ENCODE measurements around the gene RAB8A.

Gene RAB8A

GRCh38 chr19:16134510-16134909, 22.8 kb downstream of the RAB8A start:
- Histone ChIP-seq H3K36me3 (peaks cover 35 to 51% (median 45%) of the 10 kb centered on the region in 3 donors), H3K4me3 (no peak overlapping the region), H3K9me3 (no peaks in the 10 kb centered on the region), H3K27ac (no peak overlapping the region), H3K4me1 (no peaks in the 10 kb centered on the region), H3K27me3 (no peaks in the 10 kb centered on the region)
- TF ChIP-seq, protein P1, sequence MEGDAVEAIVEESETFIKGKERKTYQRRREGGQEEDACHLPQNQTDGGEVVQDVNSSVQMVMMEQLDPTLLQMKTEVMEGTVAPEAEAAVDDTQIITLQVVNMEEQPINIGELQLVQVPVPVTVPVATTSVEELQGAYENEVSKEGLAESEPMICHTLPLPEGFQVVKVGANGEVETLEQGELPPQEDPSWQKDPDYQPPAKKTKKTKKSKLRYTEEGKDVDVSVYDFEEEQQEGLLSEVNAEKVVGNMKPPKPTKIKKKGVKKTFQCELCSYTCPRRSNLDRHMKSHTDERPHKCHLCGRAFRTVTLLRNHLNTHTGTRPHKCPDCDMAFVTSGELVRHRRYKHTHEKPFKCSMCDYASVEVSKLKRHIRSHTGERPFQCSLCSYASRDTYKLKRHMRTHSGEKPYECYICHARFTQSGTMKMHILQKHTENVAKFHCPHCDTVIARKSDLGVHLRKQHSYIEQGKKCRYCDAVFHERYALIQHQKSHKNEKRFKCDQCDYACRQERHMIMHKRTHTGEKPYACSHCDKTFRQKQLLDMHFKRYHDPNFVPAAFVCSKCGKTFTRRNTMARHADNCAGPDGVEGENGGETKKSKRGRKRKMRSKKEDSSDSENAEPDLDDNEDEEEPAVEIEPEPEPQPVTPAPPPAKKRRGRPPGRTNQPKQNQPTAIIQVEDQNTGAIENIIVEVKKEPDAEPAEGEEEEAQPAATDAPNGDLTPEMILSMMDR (IDR thresholded peaks at IDR 0.05): no peak
- no peak for DNase-seq
- intact Hi-C loops (cut with DNase I; ENCODE audit: low total_unique reads): no loop called here

GRCh38 chr19:16135430-16136127, 23.9 kb downstream of the RAB8A start:
- TF ChIP-seq, protein P1 (IDR thresholded peaks at IDR 0.05): no peak
- intact Hi-C loops (cut with DNase I; ENCODE audit: low total_unique reads): no loop called here
- no peaks in the 10 kb centered on the region for H3K27me3 ChIP-seq
- no peak for DNase-seq
- H3K36me3 ChIP-seq: peaks cover 30 to 40% (median 34%) of the 10 kb centered on the region in 3 donors
- H3K9me3 ChIP-seq: no peaks in the 10 kb centered on the region
- H3K27ac ChIP-seq: no peak overlapping the region
- H3K4me3 ChIP-seq: no peak overlapping the region
- H3K4me1 ChIP-seq: no peaks in the 10 kb centered on the region

- H3K27me3 ChIP-seq: no peaks in the 10 kb centered on the region
- H3K4me1 ChIP-seq: no peaks in the 10 kb centered on the region
- intact Hi-C loops (cut with DNase I; ENCODE audit: low total_unique reads): no loop called here
- H3K27ac ChIP-seq: no peak overlapping the region
- TF ChIP-seq, protein P1 (IDR thresholded peaks at IDR 0.05): no peak
- no peaks in the 10 kb centered on the region for H3K9me3 ChIP-seq
- H3K36me3 ChIP-seq: peaks cover 23 to 33% (median 26%) of the 10 kb centered on the region in 3 donors
- no peak for DNase-seq
- no peak overlapping the region for H3K4me3 ChIP-seq
Measured at GRCh38 chr19:16136185-16136999, 24.7 kb downstream of the RAB8A start.

- intact Hi-C loops (cut with DNase I; ENCODE audit: low total_unique reads): no loop called here
- no peaks in the 10 kb centered on the region for H3K4me1 ChIP-seq
- TF ChIP-seq, protein P1 (IDR thresholded peaks at IDR 0.05): no peak
- H3K36me3 ChIP-seq: no peaks in the 10 kb centered on the region
- no peak for DNase-seq
- H3K4me3 ChIP-seq: no peak overlapping the region
- peaks cover 0 to 12% of the 10 kb centered on the region in 2 donors for H3K27me3 ChIP-seq
- no peak overlapping the region for H3K27ac ChIP-seq
- no peaks in the 10 kb centered on the region for H3K9me3 ChIP-seq
Measured at GRCh38 chr19:16139752-16140151, 28.1 kb downstream of the RAB8A start.

- Histone ChIP-seq H3K27me3 (peaks cover 0 to 15% of the 10 kb centered on the region in 2 donors), H3K9me3 (no peaks in the 10 kb centered on the region), H3K36me3 (no peaks in the 10 kb centered on the region), H3K4me1 (no peaks in the 10 kb centered on the region), H3K4me3 (no peak overlapping the region), H3K27ac (no peak overlapping the region)
- intact Hi-C loops (cut with DNase I; ENCODE audit: low total_unique reads): no loop called here
- TF ChIP-seq, protein P1 (IDR thresholded peaks at IDR 0.05): no peak
- DNase-seq: no peak
Measured at GRCh38 chr19:16141043-16141442, 29.4 kb downstream of the RAB8A start.
